SK-N-SH (cell line): Measurements from ENCODE around the gene KLHL26.

ENCODE experiments used
- EP300 ChIP-seq, 2 experiments: IDR thresholded peaks; 2 replicates each; pipeline versions ENCODE4 v1.4.0 to v1.6.1; 2012; ENCODE audit warnings: borderline replicate concordance in 1 of 2, low read depth in 1 of 2, low read length in 1 of 2
- EZH2phosphoT487 ChIP-seq: fragments of 200-600 bp; sonication (generic); IDR thresholded peaks from 2 replicates; pipeline ENCODE4 v1.6.1; 2017; ENCODE audit warnings: low read depth, mixed run types, mild to moderate bottlenecking, antibody characterized with exemption, moderate library complexity, borderline replicate concordance
- JUND ChIP-seq: IDR thresholded peaks from 2 replicates; pipeline ENCODE4 v1.4.0; 2012
- MXI1 ChIP-seq: IDR thresholded peaks from 2 replicates; pipeline ENCODE4 v1.6.1; 2012; ENCODE audit warnings: mild to moderate bottlenecking, low read depth, low read length, improper control_type of control experiment
- POLR2AphosphoS5 ChIP-seq: IDR thresholded peaks from 2 replicates; pipeline ENCODE4 v1.6.1; 2012; ENCODE audit warnings: low read depth, low read length
- TAF1 ChIP-seq: IDR thresholded peaks from 2 replicates; pipeline ENCODE4 v1.6.1; 2012; ENCODE audit warnings: low read depth, mild to moderate bottlenecking, low read length, moderate library complexity, borderline replicate concordance
- TCF12 ChIP-seq: IDR thresholded peaks from 2 replicates; pipeline ENCODE4 v1.4.0; 2012
- TF ChIP-seq, protein P1 (sequence below): fragments of 200-600 bp; sonication (generic); IDR thresholded peaks from 2 replicates; pipeline ENCODE4 v1.6.1; 2017; ENCODE audit warnings: antibody characterized with exemption, mild to moderate bottlenecking, moderate library complexity
- TF ChIP-seq, protein P2 (sequence below): IDR thresholded peaks from 2 replicates; pipeline ENCODE4 v1.6.1; 2012; ENCODE audit warnings: mild to moderate bottlenecking, low read depth, low read length, moderate library complexity
- TF ChIP-seq, protein P3 (sequence below): IDR thresholded peaks from 2 replicates; pipeline ENCODE4 v1.4.0; 2012; ENCODE audit warnings: low read depth
- TF ChIP-seq, protein P4 (sequence below): IDR thresholded peaks from 2 replicates; pipeline ENCODE4 v1.4.0; 2012; ENCODE audit warnings: low read depth, borderline replicate concordance

DNA sequence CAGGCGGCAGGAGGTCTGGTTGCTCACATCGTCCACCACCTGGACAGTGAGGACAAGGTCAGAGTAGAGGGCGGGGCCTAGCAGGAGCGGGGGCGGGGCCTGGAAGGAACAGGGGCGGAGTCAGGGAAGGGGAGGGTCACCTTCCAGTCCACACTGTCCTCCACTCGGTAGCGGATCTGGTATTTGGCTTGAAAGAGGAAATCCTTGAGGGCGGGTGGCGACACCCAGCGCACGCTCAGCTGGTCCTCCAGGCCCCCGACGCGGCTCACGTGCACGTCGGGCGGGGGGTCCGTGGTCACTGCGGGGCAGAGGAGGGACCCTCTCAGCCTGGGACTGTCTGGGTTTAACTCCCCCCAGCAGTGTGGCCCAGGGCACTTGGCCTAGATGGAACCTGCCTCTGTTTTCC is 40.1 kb upstream of the KLHL26 start:
- TF ChIP-seq EZH2phosphoT487 (no peak), EP300 (IDR thresholded peaks at IDR 0.05; ENCODE audit: borderline replicate concordance in 1 of 2, low read depth in 1 of 2, low read length in 1 of 2) (no peak), TAF1 (no peak), POLR2AphosphoS5 (no peak), JUND (no peak), TCF12 (no peak), MXI1 (no peak)
- TF ChIP-seq, protein P1, sequence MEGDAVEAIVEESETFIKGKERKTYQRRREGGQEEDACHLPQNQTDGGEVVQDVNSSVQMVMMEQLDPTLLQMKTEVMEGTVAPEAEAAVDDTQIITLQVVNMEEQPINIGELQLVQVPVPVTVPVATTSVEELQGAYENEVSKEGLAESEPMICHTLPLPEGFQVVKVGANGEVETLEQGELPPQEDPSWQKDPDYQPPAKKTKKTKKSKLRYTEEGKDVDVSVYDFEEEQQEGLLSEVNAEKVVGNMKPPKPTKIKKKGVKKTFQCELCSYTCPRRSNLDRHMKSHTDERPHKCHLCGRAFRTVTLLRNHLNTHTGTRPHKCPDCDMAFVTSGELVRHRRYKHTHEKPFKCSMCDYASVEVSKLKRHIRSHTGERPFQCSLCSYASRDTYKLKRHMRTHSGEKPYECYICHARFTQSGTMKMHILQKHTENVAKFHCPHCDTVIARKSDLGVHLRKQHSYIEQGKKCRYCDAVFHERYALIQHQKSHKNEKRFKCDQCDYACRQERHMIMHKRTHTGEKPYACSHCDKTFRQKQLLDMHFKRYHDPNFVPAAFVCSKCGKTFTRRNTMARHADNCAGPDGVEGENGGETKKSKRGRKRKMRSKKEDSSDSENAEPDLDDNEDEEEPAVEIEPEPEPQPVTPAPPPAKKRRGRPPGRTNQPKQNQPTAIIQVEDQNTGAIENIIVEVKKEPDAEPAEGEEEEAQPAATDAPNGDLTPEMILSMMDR: no peak
- TF ChIP-seq, protein P2, sequence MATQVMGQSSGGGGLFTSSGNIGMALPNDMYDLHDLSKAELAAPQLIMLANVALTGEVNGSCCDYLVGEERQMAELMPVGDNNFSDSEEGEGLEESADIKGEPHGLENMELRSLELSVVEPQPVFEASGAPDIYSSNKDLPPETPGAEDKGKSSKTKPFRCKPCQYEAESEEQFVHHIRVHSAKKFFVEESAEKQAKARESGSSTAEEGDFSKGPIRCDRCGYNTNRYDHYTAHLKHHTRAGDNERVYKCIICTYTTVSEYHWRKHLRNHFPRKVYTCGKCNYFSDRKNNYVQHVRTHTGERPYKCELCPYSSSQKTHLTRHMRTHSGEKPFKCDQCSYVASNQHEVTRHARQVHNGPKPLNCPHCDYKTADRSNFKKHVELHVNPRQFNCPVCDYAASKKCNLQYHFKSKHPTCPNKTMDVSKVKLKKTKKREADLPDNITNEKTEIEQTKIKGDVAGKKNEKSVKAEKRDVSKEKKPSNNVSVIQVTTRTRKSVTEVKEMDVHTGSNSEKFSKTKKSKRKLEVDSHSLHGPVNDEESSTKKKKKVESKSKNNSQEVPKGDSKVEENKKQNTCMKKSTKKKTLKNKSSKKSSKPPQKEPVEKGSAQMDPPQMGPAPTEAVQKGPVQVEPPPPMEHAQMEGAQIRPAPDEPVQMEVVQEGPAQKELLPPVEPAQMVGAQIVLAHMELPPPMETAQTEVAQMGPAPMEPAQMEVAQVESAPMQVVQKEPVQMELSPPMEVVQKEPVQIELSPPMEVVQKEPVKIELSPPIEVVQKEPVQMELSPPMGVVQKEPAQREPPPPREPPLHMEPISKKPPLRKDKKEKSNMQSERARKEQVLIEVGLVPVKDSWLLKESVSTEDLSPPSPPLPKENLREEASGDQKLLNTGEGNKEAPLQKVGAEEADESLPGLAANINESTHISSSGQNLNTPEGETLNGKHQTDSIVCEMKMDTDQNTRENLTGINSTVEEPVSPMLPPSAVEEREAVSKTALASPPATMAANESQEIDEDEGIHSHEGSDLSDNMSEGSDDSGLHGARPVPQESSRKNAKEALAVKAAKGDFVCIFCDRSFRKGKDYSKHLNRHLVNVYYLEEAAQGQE: no peak
- TF ChIP-seq, protein P3, sequence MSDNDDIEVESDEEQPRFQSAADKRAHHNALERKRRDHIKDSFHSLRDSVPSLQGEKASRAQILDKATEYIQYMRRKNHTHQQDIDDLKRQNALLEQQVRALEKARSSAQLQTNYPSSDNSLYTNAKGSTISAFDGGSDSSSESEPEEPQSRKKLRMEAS: no peak
- TF ChIP-seq, protein P4, sequence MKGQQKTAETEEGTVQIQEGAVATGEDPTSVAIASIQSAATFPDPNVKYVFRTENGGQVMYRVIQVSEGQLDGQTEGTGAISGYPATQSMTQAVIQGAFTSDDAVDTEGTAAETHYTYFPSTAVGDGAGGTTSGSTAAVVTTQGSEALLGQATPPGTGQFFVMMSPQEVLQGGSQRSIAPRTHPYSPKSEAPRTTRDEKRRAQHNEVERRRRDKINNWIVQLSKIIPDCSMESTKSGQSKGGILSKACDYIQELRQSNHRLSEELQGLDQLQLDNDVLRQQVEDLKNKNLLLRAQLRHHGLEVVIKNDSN: no peak
